H1 (cell line): Measurements from ENCODE around the gene DDA1. TPM values are rescaled to one million over a fixed set of nuclear protein-coding genes. Genes with fewer than 3 reads are reported as not detected.

Experiments
- CTCF ChIA-PET: fragments of 300-600 bp; sonication (Branson Sonifier 250); formaldehyde crosslinking; loops from one replicate; lab custom pipeline; 2021; ENCODE audit not compliant: partially characterized antibody; lab: Charles Lee
- POLR2A ChIA-PET: fragments of 300-600 bp; sonication (Branson Sonifier 250); formaldehyde crosslinking; loops from one replicate; lab custom pipeline; 2021; ENCODE audit warnings: inconsistent platforms; ENCODE audit not compliant: partially characterized antibody; lab: Charles Lee
- DNase-seq, 2 experiments: peaks; one replicate each; pipeline versions ENCODE4 v3.0.0 to v3.0.0-alpha.2; 2010 to 2022; ENCODE audit warnings: low spot score in 2 of 2, low read depth in 1 of 2, mixed read lengths in 1 of 2
- FAIRE-seq: peaks from 2 replicates; lab custom pipeline; 2011; peaks lifted over from hg19 to GRCh38; lab: Jason Lieb, UNC
- H2AFZ ChIP-seq: 2 replicates; pipeline ENCODE4 v1.8.1; 2012; ENCODE audit warnings: low read length, inconsistent platforms
- H2AK5ac ChIP-seq: 2 replicates; pipeline ENCODE4 v1.6.1; 2013; ENCODE audit warnings: low read depth, low read length
- H2BK120ac ChIP-seq: replicated peaks from 2 replicates; pipeline ENCODE3; 2013; ENCODE audit warnings: low read depth, low read length, inconsistent platforms
- H2BK12ac ChIP-seq: 2 replicates; pipeline ENCODE4 v1.6.1; 2013; ENCODE audit warnings: low read depth, low read length
- H2BK15ac ChIP-seq: 2 replicates; pipeline ENCODE4 v1.6.1; 2013; ENCODE audit warnings: low read length
- H2BK20ac ChIP-seq: 2 replicates; pipeline ENCODE4 v1.6.1; 2013; ENCODE audit warnings: low read length
- H2BK5ac ChIP-seq: 2 replicates; pipeline ENCODE4 v1.6.1; 2013; ENCODE audit warnings: low read depth, low read length
- H3K14ac ChIP-seq: 2 replicates; pipeline ENCODE4 v1.6.1; 2013; ENCODE audit warnings: inconsistent platforms; ENCODE audit not compliant: insufficient read length
- H3K18ac ChIP-seq: 2 replicates; pipeline ENCODE4 v1.6.1; 2013; ENCODE audit warnings: low read length; ENCODE audit errors: extremely low read depth
- H3K23ac ChIP-seq: 2 replicates; pipeline ENCODE4 v1.6.1; 2013; ENCODE audit warnings: inconsistent platforms; ENCODE audit not compliant: insufficient read length
- H3K23me2 ChIP-seq: 2 replicates; pipeline ENCODE4 v1.6.1; 2013; ENCODE audit warnings: low read depth, low read length
- H3K27ac ChIP-seq: 2 replicates; pipeline ENCODE4 v1.6.1; 2011; ENCODE audit warnings: low read depth, low read length, inconsistent platforms
- H3K27me3 ChIP-seq, 4 experiments: replicated peaks in 1 of 4; 1 replicate in 1 of 4; 2 replicates in 3 of 4; pipeline versions ENCODE4 v1.6.1 to v1.8.1; 2011 to 2013; ENCODE audit warnings: low read length in 3 of 4, mild to moderate bottlenecking in 3 of 4, inconsistent platforms in 2 of 4, mixed read lengths in 2 of 4, moderate library complexity in 1 of 4; ENCODE audit not compliant: control insufficient read depth in 3 of 4, insufficient read depth in 3 of 4; ENCODE audit errors: extremely low read depth in 1 of 4
- H3K36me3 ChIP-seq, 4 experiments: 2 replicates each; pipeline versions ENCODE4 v1.6.1 to v1.8.1; 2011 to 2013; ENCODE audit warnings: mild to moderate bottlenecking in 4 of 4, low read length in 3 of 4, moderate library complexity in 2 of 4, control low read depth in 1 of 4, inconsistent platforms in 1 of 4; ENCODE audit not compliant: insufficient read depth in 4 of 4, control insufficient read depth in 2 of 4
- H3K4ac ChIP-seq: replicated peaks from 2 replicates; pipeline ENCODE3; 2013; ENCODE audit warnings: low read length, low read depth, mixed read lengths, inconsistent platforms; ENCODE audit not compliant: insufficient read length
- H3K4me1 ChIP-seq, 4 experiments: replicated peaks in 1 of 4; 1 replicate in 1 of 4; 2 replicates in 3 of 4; pipeline versions ENCODE4 v1.6.1 to v1.8.1; 2011 to 2013; ENCODE audit warnings: low read length in 3 of 4, inconsistent platforms in 2 of 4, mixed read lengths in 1 of 4; ENCODE audit not compliant: insufficient read depth in 4 of 4, control insufficient read depth in 3 of 4
- H3K4me2 ChIP-seq, 2 experiments: 2 replicates each; pipeline versions ENCODE4 v1.6.1 to v1.8.1; 2011 to 2013; ENCODE audit warnings: low read depth in 2 of 2, low read length in 2 of 2, control low read depth in 1 of 2, inconsistent platforms in 1 of 2, mild to moderate bottlenecking in 1 of 2; ENCODE audit not compliant: insufficient read depth in 1 of 2
- H3K4me3 ChIP-seq, 4 experiments: fragments of 200-600, 300-600 bp in 1 of 4; sonication (generic), shearing (Covaris generic), sonication (Bioruptor Twin) in 1 of 4; 2 replicates each; pipeline versions ENCODE4 v1.5.1 to v1.8.1; 2011 to 2016; ENCODE audit warnings: low read length in 4 of 4, low read depth in 3 of 4, control low read depth in 2 of 4, inconsistent platforms in 2 of 4, mild to moderate bottlenecking in 2 of 4, mixed read lengths in 1 of 4, moderate library complexity in 1 of 4; ENCODE audit not compliant: insufficient read depth in 2 of 4; ENCODE audit errors: extremely low read depth in 1 of 4
- H3K56ac ChIP-seq: replicated peaks from 2 replicates; pipeline ENCODE3; 2013; ENCODE audit warnings: low read depth, mild to moderate bottlenecking, mixed read lengths, low read length, inconsistent platforms; ENCODE audit not compliant: insufficient read length
- H3K79me1 ChIP-seq: 2 replicates; pipeline ENCODE4 v1.6.1; 2013; ENCODE audit warnings: low read depth, low read length, control low read depth
- H3K79me2 ChIP-seq, 2 experiments: 2 replicates each; pipeline versions ENCODE4 v1.6.1 to v1.8.1; 2012 to 2013; ENCODE audit warnings: low read length in 2 of 2, mild to moderate bottlenecking in 2 of 2, inconsistent platforms in 1 of 2; ENCODE audit not compliant: insufficient read depth in 2 of 2, control insufficient read depth in 1 of 2
- H3K9ac ChIP-seq, 4 experiments: replicated peaks in 1 of 4; 1 replicate in 1 of 4; 2 replicates in 3 of 4; pipeline versions ENCODE4 v1.6.1 to v1.8.1; 2011 to 2013; ENCODE audit warnings: low read depth in 3 of 4, low read length in 3 of 4, control low read depth in 2 of 4, mild to moderate bottlenecking in 2 of 4, moderate library complexity in 2 of 4, inconsistent platforms in 1 of 4; ENCODE audit errors: extremely low read depth in 1 of 4
- H3K9me3 ChIP-seq, 2 experiments: 2 replicates each; pipeline versions ENCODE4 v1.6.1 to v1.8.1; 2012 to 2013; ENCODE audit warnings: mild to moderate bottlenecking in 2 of 2, moderate library complexity in 2 of 2, control low read depth in 1 of 2, inconsistent platforms in 1 of 2, low read depth in 1 of 2, low read length in 1 of 2, mixed read lengths in 1 of 2; ENCODE audit not compliant: insufficient read depth in 2 of 2
- H4K20me1 ChIP-seq, 2 experiments: replicated peaks in 1 of 2; 2 replicates each; pipeline versions ENCODE3 to v1.8.1; 2011 to 2013; ENCODE audit warnings: inconsistent platforms in 2 of 2, low read length in 2 of 2, mild to moderate bottlenecking in 1 of 2; ENCODE audit not compliant: insufficient read depth in 2 of 2, control insufficient read depth in 1 of 2
- H4K5ac ChIP-seq: 2 replicates; pipeline ENCODE4 v1.6.1; 2013; ENCODE audit warnings: low read length, low read depth, mixed read lengths, inconsistent platforms; ENCODE audit not compliant: insufficient read length
- H4K8ac ChIP-seq: 2 replicates; pipeline ENCODE4 v1.8.0; 2013; ENCODE audit warnings: mild to moderate bottlenecking, moderate library complexity, low read length, inconsistent platforms; ENCODE audit not compliant: insufficient read depth; ENCODE audit errors: extremely low read depth
- H4K91ac ChIP-seq: replicated peaks from 2 replicates; pipeline ENCODE3; 2013; ENCODE audit warnings: low read length, mixed read lengths, inconsistent platforms; ENCODE audit not compliant: insufficient read length
- BRCA1 ChIP-seq: IDR thresholded peaks from 2 replicates; pipeline ENCODE4 v1.6.1; 2012; ENCODE audit warnings: low read depth, low read length, improper control_type of control experiment
- SAP30 ChIP-seq: fragments of 300-600 bp; sonication (generic); IDR thresholded peaks from 2 replicates; pipeline ENCODE4 v1.7.1; 2012; ENCODE audit warnings: low read length, moderate library complexity, mild to moderate bottlenecking, inconsistent platforms; ENCODE audit not compliant: insufficient read depth, insufficient replicate concordance
- SIN3A ChIP-seq, 2 experiments: IDR thresholded peaks in 1 of 2; conservative IDR thresholded peaks in 1 of 2; 2 replicates each; pipeline ENCODE4 v1.6.1; 2011 to 2012; ENCODE audit warnings: low read length in 2 of 2, improper control_type of control experiment in 1 of 2, low read depth in 1 of 2, mild to moderate bottlenecking in 1 of 2
- whole genome bisulfite sequencing, 2 experiments: shearing (Covaris generic) in 1 of 2; methylation state at CpG; one replicate each; pipeline versions ENCODE4 v1.1.6 to v1.1.7; 2013 to 2015; ENCODE audit warnings: low lambda C conversion rate in 2 of 2, mixed read lengths in 2 of 2, inconsistent platforms in 1 of 2, low coverage in 1 of 2, missing lambda C conversion rate in 1 of 2; ENCODE audit not compliant: insufficient replicate concordance in 2 of 2, insufficient coverage in 1 of 2, insufficient read length in 1 of 2; ENCODE audit errors: extremely low coverage in 1 of 2, missing lambda C conversion rate in 1 of 2; 5-methylcytosine and 5-hydroxymethylcytosine counted together
- polyA plus RNA-seq, 7 experiments: library from polyadenylated mRNA; depleted of rRNA in 3 of 7; stranded (reverse) in 5 of 7; unstranded in 2 of 7; fragments of >200 nt in 5 of 7; fragments of 200-250 nt in 2 of 7; gene quantifications; 1 replicate in 5 of 7; 2 replicates in 1 of 7; 4 replicates in 1 of 7; pipeline versions ENCODE4 v1.2.1 to v1.2.3, GENCODE V29; 2011 to 2013; ENCODE audit warnings: missing spikeins in 2 of 7, mixed read lengths in 2 of 7
- total RNA-seq: library from RNA; stranded (reverse); fragmentation: NEBNext Ultra II Directional; extraction: Animal tissue kit (Norgen Biotek cat#: 25700); gene quantifications from 2 replicates; pipeline ENCODE4 v1.2.1, GENCODE V29; 2021

Gene DDA1
- total and polyA plus RNA-seq, 2 of the 8 experiments (the other 6 are each of a cell fraction or from before 2014, with no cell fraction given): 29.2 to 34.5 TPM

DNA sequence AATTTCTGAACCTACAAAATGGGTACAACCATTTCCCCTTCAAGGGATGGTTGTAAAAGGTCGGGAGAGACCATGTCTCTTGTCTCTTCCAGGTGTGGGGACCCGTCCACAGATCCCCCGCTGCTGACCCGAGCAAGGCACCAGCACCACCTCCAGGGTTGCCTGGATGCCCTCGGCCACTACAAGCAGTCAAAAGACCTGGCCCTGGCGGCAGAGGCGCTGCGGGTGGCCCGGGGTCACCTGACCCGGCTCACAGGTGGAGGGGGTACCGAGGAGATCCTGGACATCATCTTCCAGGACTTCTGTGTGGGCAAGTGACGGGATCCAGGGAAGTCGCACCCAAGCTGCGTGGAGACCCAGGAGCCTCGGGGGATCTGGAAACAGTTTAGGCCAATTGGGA, 32.0 kb downstream of the DDA1 start:
- Histone ChIP-seq H2AK5ac (no peak overlapping the region), H3K9me3 (no peaks in the 10 kb centered on the region), H3K23ac (no peak overlapping the region), H3K56ac (no peak overlapping the region), H4K5ac (no peak overlapping the region), H3K27me3 (no peaks in the 10 kb centered on the region), H3K79me2 (no peaks in the 10 kb centered on the region), H3K18ac (no peak overlapping the region), H2BK20ac (no peak overlapping the region), H4K91ac (no peak overlapping the region), H3K14ac (no peak overlapping the region), H3K23me2 (peaks cover 14% of the 10 kb centered on the region), H2BK120ac (no peak overlapping the region), H2BK5ac (0 out of 2 replicates have a peak overlapping the region, but pooled peaks have one; percentile 75), H4K8ac (no peak overlapping the region), H3K4ac (no peak overlapping the region), H3K4me1 (peaks cover 0 to 25% (median 19%) of the 10 kb centered on the region in 4 experiments; a peak in 5 of 7 replicates), H2BK12ac (no peak overlapping the region), H3K4me3 (peak overlapping the region in 1 of 4 experiments; percentile 49; a peak in 2 of 8 replicates), H3K27ac (no peak overlapping the region), H2AFZ (no peak overlapping the region), H3K79me1 (peaks cover 3% of the 10 kb centered on the region), H3K36me3 (peaks cover 0 to 3% (median 0%) of the 10 kb centered on the region in 4 experiments; a peak in 1 of 8 replicates), H3K4me2 (peak overlapping the region; percentile 17 to 71; a peak in 1 of 4 replicates), H3K9ac (no peak overlapping the region; a peak in 1 of 7 replicates), H2BK15ac (no peak overlapping the region), H4K20me1 (peaks cover 0 to 2% of the 10 kb centered on the region in 2 experiments)
- no peak for DNase-seq
- 87% methylated on average over 14 of the region's 15 CpGs; no CpG with 5 or more reads in 1 of the 2 experiments for WGBS, 2 experiments
- ChIA-PET POLR2A (interaction anchor here (0.6 to 13.5 kb wide), 3 partner anchors 16 to 84 kb away, joined by 3 to 100 read pairs (median 4); no protein-coding TSS in a partner anchor), CTCF (interaction anchor here (0.5 to 13.5 kb wide), 6 partner anchors 11 to 263 kb away, joined by 3 to 153 read pairs (median 4); partner anchors contain the start of gene CCDC194)
- no peak for FAIRE-seq
- TF ChIP-seq BRCA1 (no peak), SIN3A (conservative IDR thresholded peaks at IDR 0.05 in 1 of 2, IDR thresholded peaks at IDR 0.05 in 1 of 2; ENCODE audit: low read depth in 1 of 2, low read length in 2 of 2) (no peak), SAP30 (no peak)
